ENCODE results near the gene TBC1D23.
"Not testable (repeated sequence)": the region's sequence is repeated elsewhere in the genome, so short reads cannot be mapped to it uniquely, and the experiment has no call there.

DNA sequence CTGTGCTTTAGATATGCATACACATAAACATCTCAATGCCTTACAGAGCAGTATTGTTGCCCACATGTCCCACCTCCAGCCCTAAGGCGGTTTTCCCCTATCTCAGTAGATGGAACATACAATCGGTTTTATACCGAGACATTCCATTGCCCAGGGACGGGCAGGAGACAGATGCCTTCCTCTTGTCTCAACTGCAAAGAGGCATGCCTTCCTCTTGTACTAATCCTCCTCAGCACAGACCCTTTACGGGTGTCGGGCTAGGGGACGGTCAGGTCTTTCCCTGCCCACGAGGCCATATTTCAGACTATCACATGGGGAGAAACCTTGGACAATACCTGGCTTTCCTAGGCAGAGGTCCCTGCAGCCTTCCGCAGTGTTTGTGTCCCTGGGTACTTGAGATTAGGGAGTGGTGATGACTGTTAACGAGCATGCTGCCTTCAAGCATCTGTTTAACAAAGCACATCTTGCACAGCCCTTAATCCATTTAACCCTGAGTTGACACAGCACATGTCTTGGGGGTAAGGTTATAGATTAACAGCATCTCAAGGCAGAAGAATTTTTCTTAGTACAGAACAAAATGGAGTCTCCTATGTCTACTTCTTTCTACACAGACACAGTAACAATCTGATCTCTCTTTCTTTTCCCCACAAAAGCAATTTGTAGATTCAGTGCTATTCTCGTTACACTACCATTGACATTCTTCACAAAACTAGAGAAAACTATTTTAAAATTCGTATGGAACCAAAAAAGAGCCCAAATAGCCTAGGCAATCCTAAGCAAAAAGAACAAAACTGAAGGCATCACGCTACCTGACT, 12.2 kb downstream of the TBC1D23 start:
- TF ChIP-seq, protein P1, sequence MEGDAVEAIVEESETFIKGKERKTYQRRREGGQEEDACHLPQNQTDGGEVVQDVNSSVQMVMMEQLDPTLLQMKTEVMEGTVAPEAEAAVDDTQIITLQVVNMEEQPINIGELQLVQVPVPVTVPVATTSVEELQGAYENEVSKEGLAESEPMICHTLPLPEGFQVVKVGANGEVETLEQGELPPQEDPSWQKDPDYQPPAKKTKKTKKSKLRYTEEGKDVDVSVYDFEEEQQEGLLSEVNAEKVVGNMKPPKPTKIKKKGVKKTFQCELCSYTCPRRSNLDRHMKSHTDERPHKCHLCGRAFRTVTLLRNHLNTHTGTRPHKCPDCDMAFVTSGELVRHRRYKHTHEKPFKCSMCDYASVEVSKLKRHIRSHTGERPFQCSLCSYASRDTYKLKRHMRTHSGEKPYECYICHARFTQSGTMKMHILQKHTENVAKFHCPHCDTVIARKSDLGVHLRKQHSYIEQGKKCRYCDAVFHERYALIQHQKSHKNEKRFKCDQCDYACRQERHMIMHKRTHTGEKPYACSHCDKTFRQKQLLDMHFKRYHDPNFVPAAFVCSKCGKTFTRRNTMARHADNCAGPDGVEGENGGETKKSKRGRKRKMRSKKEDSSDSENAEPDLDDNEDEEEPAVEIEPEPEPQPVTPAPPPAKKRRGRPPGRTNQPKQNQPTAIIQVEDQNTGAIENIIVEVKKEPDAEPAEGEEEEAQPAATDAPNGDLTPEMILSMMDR (conservative IDR thresholded peaks at IDR 0.05), result not testable (repeated sequence)
- not testable (repeated sequence) for TF ChIP-seq ZFX (IDR thresholded peaks at IDR 0.05)

Measured in C4-2B (cell line).